Medulla oblongata (tissue), 1 donor: Measurements from ENCODE around the gene FLNC.
A peak's percentile ranks its signal among the peaks of the same experiment; 100 is the strongest.

Experiments used
- DNase-seq: peaks from one replicate; pipeline ENCODE4 v3.0.0-alpha.2; 2015; ENCODE audit errors: extremely low spot score

Gene FLNC

DNA sequence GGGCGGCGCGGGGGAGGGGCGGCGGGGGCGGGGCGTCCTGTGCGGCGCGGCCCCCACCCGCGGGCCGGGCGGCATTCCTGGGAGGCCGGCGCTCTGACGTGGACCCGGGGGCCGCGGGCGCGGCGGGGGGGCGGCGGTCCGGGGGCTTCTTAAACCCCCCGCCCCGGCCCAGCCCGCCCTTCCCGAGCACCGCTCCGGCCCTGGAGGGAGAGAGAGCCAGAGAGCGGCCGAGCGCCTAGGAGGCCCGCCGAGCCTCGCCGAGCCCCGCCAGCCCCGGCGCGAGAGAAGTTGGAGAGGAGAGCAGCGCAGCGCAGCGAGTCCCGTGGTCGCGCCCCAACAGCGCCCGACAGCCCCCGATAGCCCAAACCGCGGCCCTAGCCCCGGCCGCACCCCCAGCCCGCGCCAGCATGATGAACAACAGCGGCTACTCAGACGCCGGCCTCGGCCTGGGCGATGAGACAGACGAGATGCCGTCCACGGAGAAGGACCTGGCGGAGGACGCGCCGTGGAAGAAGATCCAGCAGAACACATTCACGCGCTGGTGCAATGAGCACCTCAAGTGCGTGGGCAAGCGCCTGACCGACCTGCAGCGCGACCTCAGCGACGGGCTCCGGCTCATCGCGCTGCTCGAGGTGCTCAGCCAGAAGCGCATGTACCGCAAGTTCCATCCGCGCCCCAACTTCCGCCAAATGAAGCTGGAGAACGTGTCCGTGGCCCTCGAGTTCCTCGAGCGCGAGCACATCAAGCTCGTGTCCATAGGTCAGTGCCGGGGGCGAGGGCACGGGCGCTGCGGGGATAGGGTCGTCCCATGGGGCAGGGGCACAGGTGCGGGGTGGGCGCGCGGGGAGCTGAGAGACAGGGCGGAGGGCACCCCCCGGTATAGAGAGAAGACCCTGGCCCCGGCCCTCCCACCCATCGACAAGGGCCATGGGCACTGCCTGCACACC is at the start of gene FLNC:
FLNC (plus strand) TSS at position 176 of the 947 bp plus-strand sequence; CDS start at position 408, 232 bp downstream.
- peak; percentile 26 for DNase-seq

DNA sequence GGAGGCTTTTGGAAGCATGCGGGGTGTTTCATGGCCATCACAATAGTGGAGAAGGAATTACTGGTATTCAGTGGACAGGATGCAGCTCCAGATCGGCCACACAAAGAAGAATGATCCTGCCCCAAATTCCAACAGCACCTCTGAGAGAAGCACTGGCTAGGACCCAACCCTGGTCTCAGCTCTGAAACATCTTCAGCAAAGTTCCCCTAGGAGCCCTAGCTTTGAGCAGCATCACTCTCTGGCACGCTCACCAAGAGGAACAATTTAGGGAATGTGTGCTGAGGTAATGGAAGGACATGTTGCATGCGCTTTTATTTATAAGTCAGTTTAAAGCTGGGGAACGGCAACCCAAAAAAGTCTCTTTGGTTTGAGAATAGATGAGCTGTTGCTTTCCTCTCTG is 49.1 kb upstream of the FLNC start:
- no peak for DNase-seq

DNA sequence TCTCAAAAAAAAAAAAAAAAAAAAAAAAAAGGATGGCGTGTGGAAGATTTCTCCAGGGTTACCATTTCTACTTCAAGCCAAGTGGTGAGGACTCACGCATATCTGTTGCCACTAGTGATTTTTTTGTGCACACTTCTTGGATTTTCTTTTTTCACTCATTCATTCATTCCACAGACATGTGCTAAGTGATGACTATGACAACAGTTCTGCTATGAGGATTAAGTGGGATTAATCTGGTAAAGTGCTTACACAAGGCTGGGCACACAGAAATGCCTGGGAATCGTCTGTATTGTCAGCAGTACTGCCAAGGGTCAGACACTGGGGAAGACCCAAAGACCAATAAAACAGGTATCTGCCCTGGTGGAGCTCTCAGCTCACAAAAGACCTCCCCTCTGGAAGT is 48.4 kb upstream of the FLNC start:
- DNase-seq = no peak

DNA sequence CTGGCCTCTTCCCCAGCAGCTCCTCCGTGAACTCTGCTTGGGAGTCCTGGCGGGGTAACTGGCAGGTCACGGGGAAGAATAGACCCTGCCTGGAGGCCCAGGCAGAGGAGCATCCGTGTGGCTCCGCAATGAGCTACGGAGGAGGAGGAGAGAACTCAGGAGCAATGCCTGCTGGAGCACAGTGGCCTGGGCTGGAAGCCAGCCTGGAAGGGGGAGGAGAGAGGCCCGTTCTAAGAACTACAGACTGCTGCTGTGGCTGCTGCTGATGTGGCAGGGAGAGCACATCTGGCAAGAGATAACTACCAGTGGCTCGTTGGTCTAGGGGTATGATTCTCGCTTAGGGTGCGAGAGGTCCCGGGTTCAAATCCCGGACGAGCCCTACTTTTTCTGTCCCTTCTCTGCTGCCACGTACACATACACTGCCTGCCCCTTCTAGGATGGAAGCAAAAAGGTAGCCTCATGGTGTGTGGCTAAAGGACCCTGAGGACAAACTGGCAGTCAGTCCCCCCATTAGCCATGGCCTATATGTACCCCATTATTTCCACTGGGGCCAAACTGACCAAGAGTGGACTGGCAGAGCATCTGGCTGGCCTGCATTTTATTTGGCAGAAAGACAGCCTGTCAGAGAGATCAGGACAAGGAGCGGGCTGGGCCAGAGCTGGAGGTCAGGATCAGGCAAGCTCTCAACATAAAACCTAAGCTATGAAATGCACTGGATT is 46.9 kb upstream of the FLNC start:
- peak; percentile 58 for DNase-seq

DNA sequence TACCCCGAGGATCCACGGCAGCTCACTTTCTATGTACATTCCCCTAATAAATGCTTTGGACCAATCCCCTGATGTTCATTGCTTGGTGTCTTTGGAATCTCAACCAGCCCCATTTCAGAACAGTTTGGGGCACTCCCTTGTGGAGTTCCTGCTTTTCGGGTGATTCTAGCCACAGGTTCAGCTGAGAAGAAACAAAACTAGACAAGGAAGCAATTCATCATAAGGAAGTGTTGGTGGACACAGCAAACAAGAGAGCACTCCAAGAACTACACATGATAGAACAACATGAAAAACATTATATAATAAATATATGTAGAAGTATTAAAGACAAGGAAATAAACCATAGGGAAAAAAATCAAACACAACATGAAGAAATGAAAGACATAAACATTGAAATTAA is 44.5 kb upstream of the FLNC start:
- DNase-seq = no peak

- DNase-seq = no peak
Measured at GRCh38 chr7:128788446-128789412, 41.5 kb upstream of the FLNC start.

- DNase-seq = no peak
Measured at GRCh38 chr7:128790315-128791041, 39.7 kb upstream of the FLNC start.

- peak; percentile 51 for DNase-seq
Measured at GRCh38 chr7:128791121-128791971, 38.9 kb upstream of the FLNC start, which contains the start of gene CCDC136. TSS of gene CCDC136 (plus strand) at chr7:128791968. CDS start at chr7:128792412, 444 bp downstream.

GRCh38 chr7:128791972-128792327 is 38.3 kb upstream of the FLNC start:
- DNase-seq = no peak

DNA sequence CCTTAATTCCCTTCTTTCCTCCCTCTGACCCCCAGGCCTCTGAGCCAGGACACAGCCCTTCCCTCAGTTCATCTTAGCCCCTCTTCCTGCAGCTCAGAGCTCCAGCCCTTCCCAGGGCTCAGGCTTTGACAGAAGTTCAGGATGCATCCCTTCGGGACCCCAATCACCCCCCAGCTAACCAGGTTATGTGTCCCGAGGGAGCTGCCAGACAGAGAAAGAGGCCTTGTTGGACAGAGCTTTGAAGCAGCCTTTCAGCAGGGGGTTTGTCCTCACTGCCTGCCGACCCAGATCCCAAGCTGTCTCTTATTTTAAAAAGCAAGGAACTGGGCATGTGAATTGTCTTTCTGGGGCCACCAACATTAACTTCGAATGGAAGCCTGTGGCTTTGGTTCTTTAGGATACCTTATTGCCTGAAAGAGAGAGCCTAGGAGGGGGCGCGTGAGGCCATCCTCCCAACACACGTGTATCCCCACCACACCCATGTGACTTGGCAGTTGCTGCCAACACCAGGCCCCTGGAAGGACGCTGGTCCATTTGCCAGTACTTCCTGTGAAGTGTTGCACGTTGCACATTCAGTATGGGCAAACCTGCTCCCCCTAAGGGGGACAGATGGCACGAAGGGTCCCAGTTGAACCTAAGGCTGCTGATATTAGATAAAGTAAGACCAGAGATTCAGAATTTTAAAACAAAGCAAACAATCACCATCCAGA is 37.6 kb upstream of the FLNC start:
- DNase-seq = peak; percentile 57

GRCh38 chr7:128793181-128793547 is 37.0 kb upstream of the FLNC start:
- no peak for DNase-seq

DNA sequence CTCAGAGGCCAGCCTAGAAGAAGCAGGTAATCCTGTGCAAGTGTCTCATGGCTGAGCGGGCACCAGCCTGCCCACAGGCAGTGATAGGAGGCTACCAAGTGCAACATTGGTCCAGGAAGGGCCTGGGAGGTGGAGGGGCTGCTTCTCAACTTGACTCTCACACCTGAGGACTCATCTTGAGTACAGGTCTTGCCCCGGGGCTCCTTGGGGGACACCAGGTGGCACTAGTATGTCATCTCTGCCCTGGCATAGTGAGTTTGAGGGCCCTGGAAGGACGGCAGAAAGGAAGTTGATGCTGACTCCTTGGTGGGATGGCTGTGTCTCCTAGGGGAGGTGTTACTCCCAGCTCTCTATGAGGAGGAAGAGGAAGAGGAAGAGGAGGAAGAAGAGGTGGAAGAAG is 36.2 kb upstream of the FLNC start:
- no peak for DNase-seq

DNA sequence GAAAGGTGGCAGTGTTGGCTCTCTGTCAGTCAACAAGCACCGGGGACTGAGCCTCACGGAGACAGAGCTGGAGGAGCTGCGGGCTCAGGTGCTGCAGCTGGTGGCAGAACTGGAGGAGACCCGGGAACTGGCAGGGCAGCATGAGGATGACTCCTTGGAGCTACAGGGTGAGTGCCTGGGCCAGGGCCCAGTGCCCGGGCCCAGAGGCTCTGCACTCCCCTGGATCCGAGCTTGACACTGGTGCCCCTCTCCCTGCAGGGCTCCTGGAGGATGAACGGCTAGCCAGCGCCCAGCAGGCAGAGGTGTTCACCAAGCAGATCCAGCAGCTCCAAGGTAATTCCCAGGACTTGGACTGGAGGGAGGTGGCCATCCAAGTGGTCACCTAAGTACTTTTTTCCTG is 35.8 kb upstream of the FLNC start:
- DNase-seq = no peak

DNA sequence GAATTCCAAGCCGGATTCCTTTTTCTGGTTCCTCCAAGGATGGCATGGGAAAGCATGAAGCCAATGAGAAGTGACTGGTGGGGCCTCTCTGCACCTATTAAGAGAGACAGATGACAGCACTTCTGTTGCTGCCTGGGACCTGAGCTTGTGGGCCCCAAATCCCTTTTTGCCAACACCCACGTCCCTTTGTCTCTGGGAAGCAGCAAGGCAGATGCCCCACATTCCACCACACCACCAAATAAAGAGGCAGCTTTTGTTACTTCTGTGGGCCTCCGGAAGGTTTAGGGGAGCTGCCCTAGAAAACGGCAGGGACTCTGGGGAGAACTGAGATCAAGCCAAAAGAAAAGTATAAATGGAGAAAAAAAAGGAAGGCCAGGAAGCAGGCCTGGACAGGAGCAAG is 35.1 kb upstream of the FLNC start:
- DNase-seq = no peak

DNA sequence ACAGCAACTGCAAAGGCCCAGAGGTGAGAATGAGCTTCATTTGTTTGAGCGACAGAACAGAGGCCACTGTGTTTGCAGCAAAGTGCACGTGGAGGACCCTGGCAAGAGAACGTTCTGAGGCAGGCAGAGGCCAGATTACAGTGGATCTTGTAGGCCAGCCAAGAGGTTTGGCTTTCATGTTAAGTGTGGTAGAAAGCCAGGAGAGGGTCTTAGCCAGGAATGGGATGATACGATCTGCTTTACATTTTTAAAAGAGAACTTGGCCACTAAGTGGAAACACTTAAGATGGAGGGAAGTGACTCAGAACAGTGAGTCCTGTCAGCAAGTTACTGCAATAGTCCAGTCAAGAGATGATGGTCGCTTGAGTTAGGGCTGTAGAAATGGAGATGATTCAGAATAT is 33.9 kb upstream of the FLNC start:
- no peak for DNase-seq

DNA sequence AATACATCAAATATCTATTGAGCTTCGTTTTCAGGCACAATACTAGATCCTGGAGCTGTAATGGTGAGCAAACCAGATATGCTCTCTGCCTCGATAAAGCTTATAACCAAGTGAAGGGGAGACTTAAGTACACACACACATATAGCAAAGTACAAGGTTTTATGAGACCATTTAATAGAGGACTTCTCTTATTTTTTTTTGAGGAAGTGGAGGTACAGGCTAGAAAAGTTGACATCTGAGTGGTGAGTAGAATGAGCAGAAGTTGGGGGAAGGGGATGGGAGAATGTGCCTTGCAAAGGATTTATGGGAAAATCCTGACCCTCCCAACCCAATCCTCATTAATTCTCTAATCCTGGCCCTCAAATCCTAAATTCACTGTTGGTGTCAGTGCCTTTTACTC is 30.8 kb upstream of the FLNC start:
- DNase-seq = no peak

- no peak for DNase-seq
Measured at GRCh38 chr7:128800567-128800966, 29.6 kb upstream of the FLNC start.

GRCh38 chr7:128801003-128801402 is 29.2 kb upstream of the FLNC start:
- DNase-seq = no peak

- DNase-seq = peak; percentile 27
Measured at GRCh38 chr7:128801667-128802418, 28.4 kb upstream of the FLNC start.
